MM.1S (cell line): Measurements from ENCODE around the gene CITED2.

Experiments
- DNase-seq: peaks from one replicate; pipeline ENCODE4 v3.0.0-alpha.2; 2015
- H2AFZ ChIP-seq: fragments of 300-600 bp; sonication (generic); 2 replicates; pipeline ENCODE4 v1.6.0; 2016; ENCODE audit warnings: antibody characterized with exemption, low read length
- H3F3A ChIP-seq: fragments of 300-600 bp; sonication (generic); 2 replicates; pipeline ENCODE4 v1.6.1; 2016; ENCODE audit warnings: mild to moderate bottlenecking, antibody characterized with exemption, low read length, moderate library complexity, mixed read lengths; ENCODE audit not compliant: insufficient read depth
- H3K27ac ChIP-seq: fragments of 300-600 bp; sonication (generic); 2 replicates; pipeline ENCODE4 v1.5.1; 2016; ENCODE audit warnings: mild to moderate bottlenecking, low read length
- H3K27me3 ChIP-seq: fragments of 300-600 bp; sonication (generic); replicated peaks from 2 replicates; pipeline ENCODE4 v1.6.0; 2016; ENCODE audit warnings: low read length; ENCODE audit not compliant: insufficient read depth
- H3K36me3 ChIP-seq: fragments of 300-600 bp; sonication (generic); replicated peaks from 2 replicates; pipeline ENCODE4 v1.6.1; 2016; ENCODE audit warnings: mild to moderate bottlenecking, low read length, mixed read lengths; ENCODE audit not compliant: insufficient read depth
- H3K4me1 ChIP-seq: fragments of 300-600 bp; sonication (generic); 2 replicates; pipeline ENCODE4 v1.6.1; 2016; ENCODE audit warnings: low read length, mixed read lengths
- H3K4me2 ChIP-seq: fragments of 300-600 bp; sonication (generic); 2 replicates; pipeline ENCODE4 v1.6.0; 2016; ENCODE audit warnings: low read depth, low read length
- H3K4me3 ChIP-seq: fragments of 300-600 bp; sonication (generic); 2 replicates; pipeline ENCODE4 v1.5.1; 2016; ENCODE audit warnings: low read length, mixed read lengths
- H3K79me2 ChIP-seq: fragments of 300-600 bp; sonication (generic); 2 replicates; pipeline ENCODE4 v1.6.1; 2016; ENCODE audit warnings: mixed run types, low read length, mixed read lengths
- H3K9ac ChIP-seq: fragments of 300-600 bp; sonication (generic); 2 replicates; pipeline ENCODE4 v1.6.1; 2016; ENCODE audit warnings: low read length, mixed read lengths
- H3K9me2 ChIP-seq: fragments of 300-600 bp; sonication (generic); replicated peaks from 2 replicates; pipeline ENCODE4 v1.6.1; 2016; ENCODE audit warnings: mild to moderate bottlenecking, low read length, mixed read lengths; ENCODE audit not compliant: insufficient read depth
- H3K9me3 ChIP-seq: fragments of 300-600 bp; sonication (generic); replicated peaks from 2 replicates; pipeline ENCODE4 v1.6.1; 2016; ENCODE audit warnings: mild to moderate bottlenecking, low read length, mixed read lengths; ENCODE audit not compliant: insufficient read depth
- H4K20me1 ChIP-seq: fragments of 300-600 bp; sonication (generic); 2 replicates; pipeline ENCODE4 v1.6.1; 2016; ENCODE audit warnings: mild to moderate bottlenecking, low read length, moderate library complexity, mixed read lengths; ENCODE audit not compliant: insufficient read depth
- CTCF ChIP-seq: fragments of 300-600 bp; sonication (generic); IDR thresholded peaks from 2 replicates; pipeline ENCODE4 v1.5.1; 2016; ENCODE audit warnings: antibody characterized with exemption, low read length, mixed read lengths
- EZH2 ChIP-seq: fragments of 300-600 bp; sonication (generic); optimal IDR thresholded peaks from 2 replicates; pipeline ENCODE3; 2017; ENCODE audit warnings: low read depth, mild to moderate bottlenecking, antibody characterized with exemption, low read length, mixed read lengths
- EZH2phosphoT487 ChIP-seq: fragments of 300-600 bp; sonication (generic); IDR thresholded peaks from 2 replicates; pipeline ENCODE4 v1.6.1; 2018; ENCODE audit warnings: antibody characterized with exemption, low read length

Gene CITED2

GRCh38 chr6:139337001-139337400 lies 37.4 kb downstream of the CITED2 start:
- H3K9me3 ChIP-seq, result no peaks in the 10 kb centered on the region
- H3K79me2 ChIP-seq, result no peaks in the 10 kb centered on the region
- no peak overlapping the region for H3K4me2 ChIP-seq
- no peak for DNase-seq
- no peaks in the 10 kb centered on the region for H4K20me1 ChIP-seq
- H3K9me2 ChIP-seq, result no peaks in the 10 kb centered on the region
- H3K27me3 ChIP-seq, result no peaks in the 10 kb centered on the region
- no peaks in the 10 kb centered on the region for H3F3A ChIP-seq
- H3K4me3 ChIP-seq, result no peak overlapping the region
- no peak for TF ChIP-seq EZH2phosphoT487
- no peak for TF ChIP-seq EZH2
- no peak for TF ChIP-seq CTCF
- H3K9ac ChIP-seq, result no peak overlapping the region
- H3K27ac ChIP-seq, result no peak overlapping the region
- no peaks in the 10 kb centered on the region for H3K36me3 ChIP-seq
- no peaks in the 10 kb centered on the region for H3K4me1 ChIP-seq
- no peak overlapping the region for H2AFZ ChIP-seq

- no peak for DNase-seq
- Histone ChIP-seq H3K4me2 (no peak overlapping the region), H2AFZ (no peak overlapping the region)
Observed at GRCh38 chr6:139336488-139336887, 38.0 kb downstream of the CITED2 start.

GRCh38 chr6:139335447-139336210 lies 38.8 kb downstream of the CITED2 start:
- no peak overlapping the region for H3K4me2 ChIP-seq
- DNase-seq, result no peak

More at GRCh38 chr6:139336488-139336887, 38.0 kb downstream of the CITED2 start:
- TF ChIP-seq EZH2phosphoT487 (no peak), EZH2 (no peak)
- Histone ChIP-seq H3K79me2 (no peaks in the 10 kb centered on the region), H3K27me3 (no peaks in the 10 kb centered on the region), H3K4me3 (no peak overlapping the region), H3K4me1 (no peaks in the 10 kb centered on the region), H3K9me2 (no peaks in the 10 kb centered on the region), H3F3A (no peaks in the 10 kb centered on the region), H3K9ac (no peak overlapping the region), H4K20me1 (no peaks in the 10 kb centered on the region), H3K27ac (no peak overlapping the region), H3K9me3 (no peaks in the 10 kb centered on the region), H3K36me3 (no peaks in the 10 kb centered on the region)

More at GRCh38 chr6:139335447-139336210, 38.8 kb downstream of the CITED2 start:
- Histone ChIP-seq H3K27ac (no peak overlapping the region), H3K9me2 (no peaks in the 10 kb centered on the region), H3K9ac (no peak overlapping the region), H3F3A (no peaks in the 10 kb centered on the region), H3K4me3 (no peak overlapping the region), H2AFZ (no peak overlapping the region), H3K36me3 (no peaks in the 10 kb centered on the region), H3K4me1 (no peaks in the 10 kb centered on the region), H3K27me3 (no peaks in the 10 kb centered on the region), H4K20me1 (no peaks in the 10 kb centered on the region), H3K79me2 (no peaks in the 10 kb centered on the region), H3K9me3 (no peaks in the 10 kb centered on the region)
- TF ChIP-seq CTCF, result no peak
- TF ChIP-seq EZH2phosphoT487, result no peak
- no peak for TF ChIP-seq EZH2
